Heart right ventricle (tissue), 16 donors: ENCODE measurements around the gene CTXND2. TPM values are rescaled to one million over a fixed set of nuclear protein-coding genes. Genes with fewer than 3 reads are reported as not detected.

ENCODE experiments used
- ATAC-seq, 8 donors: fragments of 200-7000 bp; cut with Tn5 transposase; one replicate each; pipeline ENCODE4 v1.9.1; 2020; ENCODE audit warnings: mild to moderate bottlenecking in 8 of 8, moderate library complexity in 8 of 8, moderate number of reproducible peaks in 1 of 8
- DNase-seq, 2 donors: peaks; one replicate each; pipeline ENCODE4 v3.0.0-alpha.2; 2020
- H3K27ac ChIP-seq, 10 donors: fragments of 200-600 bp; sonication (generic) in 2 of 10; one replicate each; pipeline versions ENCODE4 v1.5.0 to v1.8.0; 2020 to 2022; ENCODE audit warnings: mild to moderate bottlenecking in 3 of 10
- H3K27me3 ChIP-seq, 7 donors: fragments of 200-600 bp; one replicate each; pipeline ENCODE4 v1.8.0; 2021 to 2022; ENCODE audit warnings: mild to moderate bottlenecking in 2 of 7
- H3K36me3 ChIP-seq, 9 donors: fragments of 200-600 bp; sonication (generic) in 1 of 9; one replicate each; pipeline versions ENCODE4 v1.5.0 to v1.8.0; 2020 to 2022; ENCODE audit warnings: mild to moderate bottlenecking in 2 of 9
- H3K4me1 ChIP-seq, 9 donors: fragments of 200-600 bp; sonication (generic) in 1 of 9; one replicate each; pipeline versions ENCODE4 v1.5.0 to v1.8.0; 2020 to 2022; ENCODE audit warnings: mild to moderate bottlenecking in 4 of 9
- H3K4me3 ChIP-seq, 10 donors: fragments of 200-600 bp; sonication (generic) in 2 of 10; one replicate each; pipeline versions ENCODE4 v1.5.0 to v1.8.0; 2020 to 2022; ENCODE audit warnings: mild to moderate bottlenecking in 7 of 10, moderate library complexity in 2 of 10
- H3K9me3 ChIP-seq, 11 donors: fragments of 200-600 bp in 10 of 11; sonication (generic) in 2 of 11; one replicate each; pipeline versions ENCODE4 v1.5.0 to v1.8.0; 2013 to 2022; ENCODE audit warnings: mild to moderate bottlenecking in 2 of 11, control low read depth in 1 of 11, moderate library complexity in 1 of 11
- CTCF ChIP-seq, 9 donors: fragments of 200-600 bp; sonication (generic) in 2 of 9; IDR thresholded peaks; one replicate each; pipeline versions ENCODE4 v1.5.0 to v1.8.0; 2021 to 2022; ENCODE audit warnings: antibody characterized with exemption in 9 of 9, mild to moderate bottlenecking in 5 of 9, moderate library complexity in 1 of 9
- WGBS, 2 donors: extraction: QIAGEN DNeasy Blood & Tissue Kit; methylation state at CpG; one replicate each; pipeline ENCODE4 v1.1.7; 2013; ENCODE audit warnings: inconsistent platforms in 1 of 2; 5-methylcytosine and 5-hydroxymethylcytosine counted together
- intact Hi-C, 10 donors: fragments of 100-400 bp; cut with DNase I; formaldehyde crosslinking; loops; one replicate each; pipeline versions ENCODE4 v1.11.1 to v1.14.2; 2022
- polyA plus RNA-seq, 2 donors: library from polyadenylated mRNA; stranded (reverse); fragments of 200-250 nt; gene quantifications; one replicate each; pipeline ENCODE4 v1.2.3, GENCODE V29; 2013
- total RNA-seq, 10 donors: library from RNA; stranded (reverse); fragmentation: NEBNext Ultra II Directional in 3 of 10; extraction: Animal tissue kit (Norgen Biotek cat#: 25700) in 3 of 10; gene quantifications; one replicate each; pipeline versions ENCODE4 v1.2.1 to v1.2.4, GENCODE V29; 2021 to 2023
- donor health status: Arrhythmogenic right ventricular cardiomyopathy.
- donor health status: ischemic (EF 13 %, LVEDD 7.1; RV severe dilation, severe dysfunction).
- donor health status: healthy with polysubstance abuse.
- donor health status: DM: no; HTN: yes; CAD: no.
- donor health status: DM: no; HTN: no; CAD: no.
- donor health status: ischemic (EF 25% LVEDD 6.9; RV normal size, moderate dysfunction).
- donor health status: ischemic (EF 25% LVEDD 5.7; RV mildly dilated, moderate dysfunction).
- donor health status: healthy.
- donor health status: DM: yes; HTN: yes; CAD: no.
- donor health status: Ischemic cardiomyopathy.
- donor health status: ischemic (EF 35%, LVEDD 5.7; RV mildly dilated, moderate dysfunction).
- donor health status: nonischemic (EF 11% LVEDD 7.7; RV severe dilation, severe dysfunction).
- donor health status: DM: yes; HTN: yes; CAD: no.
- donor health status: PGD.
- donor health status: ischemic (EF 29% LVEDD 5.4; RV normal size, mild dysfunction).
- donor health status: nonischemic (EF 23%, LVEDD 6.1; RV moderate dilation, normal function).

Gene CTXND2
- total and polyA plus RNA-seq, 12 donors, result not detected

GRCh38 chr1:150909585-150910180, 22.7 kb downstream of the CTXND2 start:
- no peaks in the 10 kb centered on the region for H3K36me3 ChIP-seq
- H3K27ac ChIP-seq, result no peak overlapping the region
- H3K4me3 ChIP-seq, result no peak overlapping the region
- no peak for DNase-seq
- no peaks in the 10 kb centered on the region for H3K27me3 ChIP-seq
- no peaks in the 10 kb centered on the region for H3K4me1 ChIP-seq
- intact Hi-C loops, result no loop called here
- no peaks in the 10 kb centered on the region for H3K9me3 ChIP-seq
- WGBS, 2 donors, result 86 to 88% methylated on average over 4 of the region's 4 CpGs
- no peak for ATAC-seq
- no peak for TF ChIP-seq CTCF (IDR thresholded peaks at IDR 0.05)

GRCh38 chr1:150912623-150913022, 25.7 kb downstream of the CTXND2 start:
- intact Hi-C loops, result no loop called here
- no peak for ATAC-seq
- no peak for DNase-seq
- no peak overlapping the region for H3K27ac ChIP-seq
- no peaks in the 10 kb centered on the region for H3K27me3 ChIP-seq
- no peak overlapping the region for H3K4me3 ChIP-seq
- H3K4me1 ChIP-seq, result no peaks in the 10 kb centered on the region
- H3K36me3 ChIP-seq, result no peaks in the 10 kb centered on the region
- no peak for TF ChIP-seq CTCF (IDR thresholded peaks at IDR 0.05)
- H3K9me3 ChIP-seq, result no peaks in the 10 kb centered on the region

- H3K4me1 ChIP-seq, result peaks cover 0 to under 1% (median 0%) of the 10 kb centered on the region in 9 donors
- intact Hi-C loops, result no loop called here
- no peaks in the 10 kb centered on the region for H3K9me3 ChIP-seq
- no peak for TF ChIP-seq CTCF (IDR thresholded peaks at IDR 0.05)
- no peak for ATAC-seq
- no peak overlapping the region for H3K4me3 ChIP-seq
- H3K27ac ChIP-seq, result no peak overlapping the region
- DNase-seq, result no peak
- 82 to 91% methylated on average over 7 of the region's 7 CpGs for WGBS, 2 donors
- no peaks in the 10 kb centered on the region for H3K27me3 ChIP-seq
- no peaks in the 10 kb centered on the region for H3K36me3 ChIP-seq
Observed at GRCh38 chr1:150917387-150917786, 30.5 kb downstream of the CTXND2 start.

GRCh38 chr1:150922519-150922975, 35.6 kb downstream of the CTXND2 start:
- Histone ChIP-seq H3K36me3 (peaks cover 0 to 4% (median 0%) of the 10 kb centered on the region in 9 donors), H3K27me3 (no peaks in the 10 kb centered on the region), H3K27ac (no peak overlapping the region), H3K9me3 (no peaks in the 10 kb centered on the region), H3K4me3 (no peak overlapping the region), H3K4me1 (peaks cover 0 to 23% (median 10%) of the 10 kb centered on the region in 9 donors)
- intact Hi-C loops, result loop anchor here in 5 of 10 donors (5.0 to 10.0 kb wide), 4 partner anchors 45 to 218 kb away; partner anchors contain the start of gene ARNT (in 3 of the 5)
- peak; percentile 40 to 78 (median 70) for TF ChIP-seq CTCF (IDR thresholded peaks at IDR 0.05)
- ATAC-seq (peak in 2 of 8 donors; percentile 22 to 36), DNase-seq (peak in 1 of 2 donors; percentile 63)
- WGBS, 2 donors, result 42 to 48% methylated on average over 2 of the region's 2 CpGs
